Activated CD4-positive, CD25-positive, alpha-beta regulatory T cell treated with anti-CD3 and anti-CD28 coated beads, Interleukin-2, amount 50 U/mL, for 16 hours (primary cell): Measurements from ENCODE around the gene SAP25.
A peak's percentile ranks its signal among the peaks of the same experiment; 100 is the strongest.
"Not testable (repeated sequence)": the region's sequence is repeated elsewhere in the genome, so short reads cannot be mapped to it uniquely, and the experiment has no call there.

Experiments used
- DNase-seq: peaks from one replicate; pipeline ENCODE4 v3.0.0-alpha.2; 2020; ENCODE audit warnings: low read depth, low spot score

SAP25 gene

GRCh38 chr7:100575746-100576383, 2.2 kb upstream of the SAP25 start:
- DNase-seq, result no peak

DNA sequence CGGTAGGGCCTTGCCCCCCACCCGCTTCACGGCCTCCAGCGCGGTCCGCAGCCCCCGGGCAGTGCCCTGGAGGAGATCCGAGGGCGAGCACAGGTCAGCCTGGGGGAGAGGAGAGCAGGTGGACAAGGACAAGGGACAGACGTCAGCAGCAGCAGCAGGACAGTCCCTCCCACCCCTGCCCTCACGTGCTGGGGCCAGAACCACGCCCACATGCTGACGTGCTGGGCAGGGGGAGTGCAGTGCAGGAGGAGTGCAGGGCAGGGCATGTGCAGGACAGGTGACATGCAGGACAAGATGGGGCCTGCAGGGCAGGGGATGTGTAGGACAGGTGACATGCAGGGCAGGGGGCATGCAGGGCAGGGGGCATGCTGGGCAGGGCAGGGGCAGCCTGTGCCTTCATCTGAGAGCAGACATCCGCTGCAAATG, 1.5 kb upstream of the SAP25 start:
- no peak for DNase-seq

DNA sequence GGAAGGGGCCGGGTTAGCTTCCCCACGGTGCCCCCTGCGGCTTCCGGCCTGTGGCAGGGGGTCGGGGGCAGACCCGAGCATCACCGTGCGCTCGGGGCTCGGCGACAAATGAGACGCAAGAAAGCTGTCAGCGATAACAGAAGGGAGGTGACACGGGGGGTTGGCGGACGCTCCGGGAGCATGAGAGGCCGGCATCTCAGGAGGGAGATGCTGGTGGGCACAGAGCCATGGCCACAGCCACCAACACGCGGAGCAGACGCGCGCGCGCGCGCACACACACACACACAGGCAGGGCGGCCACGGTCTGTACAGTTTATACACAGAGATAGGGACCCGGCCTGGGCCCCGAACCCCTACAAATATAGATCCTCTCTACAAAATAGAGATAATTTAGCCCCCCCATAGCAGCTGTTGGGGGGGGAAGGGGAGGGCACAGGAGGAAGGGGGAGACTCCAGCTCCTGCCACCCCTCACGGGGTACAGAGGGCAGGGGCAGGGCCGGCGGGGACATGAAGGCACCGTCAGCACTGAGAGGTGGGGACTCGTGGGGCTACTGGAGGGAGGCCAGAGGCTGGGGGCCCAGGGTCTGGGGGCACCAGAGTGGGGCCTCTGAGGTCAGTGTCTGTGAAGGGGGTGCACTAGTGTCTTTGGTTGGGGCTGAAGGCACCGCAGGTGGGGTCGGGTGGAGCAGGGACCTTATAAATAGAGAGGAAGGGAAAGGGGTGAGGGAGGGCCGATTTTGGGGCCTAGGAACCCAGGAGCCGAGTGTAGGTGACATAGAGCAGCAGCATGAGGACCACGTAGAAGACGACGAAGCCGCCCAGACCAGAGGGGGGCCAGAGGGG, 884 bp upstream of the SAP25 start:
- no peak for DNase-seq

DNA sequence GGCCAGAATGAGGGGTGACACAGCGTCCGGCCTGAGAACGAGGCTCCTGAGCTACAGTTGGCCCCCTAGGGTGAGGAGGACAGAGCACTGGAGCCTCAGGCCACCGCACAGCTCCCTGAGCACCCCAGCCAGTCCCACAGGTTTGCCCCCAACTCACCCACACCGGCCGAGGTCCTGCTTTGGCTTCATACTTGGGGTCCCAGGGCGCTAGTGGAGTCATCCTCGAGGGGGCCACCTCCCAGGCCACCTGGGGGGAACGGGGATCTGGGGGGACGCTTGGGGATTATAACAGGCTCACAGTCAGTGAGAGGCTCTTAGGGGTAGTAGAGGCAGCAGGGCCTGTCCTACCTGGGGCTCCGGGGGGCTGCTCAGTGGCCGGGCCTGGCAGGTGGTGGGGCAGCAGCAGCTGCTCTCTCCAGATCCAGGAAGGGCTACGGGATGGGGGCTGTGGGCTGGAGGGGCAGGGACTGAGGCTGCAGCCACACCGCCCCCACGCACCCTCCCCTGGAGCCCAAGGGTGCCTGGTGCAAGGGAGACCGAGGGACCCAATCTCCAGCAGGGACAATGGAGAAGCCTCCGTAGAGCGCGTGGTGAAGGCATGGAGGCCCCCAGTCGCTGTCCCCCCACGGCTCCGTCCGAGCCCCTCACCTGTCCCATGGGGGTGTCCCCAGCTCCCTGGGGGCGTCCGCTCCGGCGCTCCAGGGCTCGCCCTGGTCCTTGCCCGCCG, 588 bp downstream of the SAP25 start:
- no peak for DNase-seq

DNA sequence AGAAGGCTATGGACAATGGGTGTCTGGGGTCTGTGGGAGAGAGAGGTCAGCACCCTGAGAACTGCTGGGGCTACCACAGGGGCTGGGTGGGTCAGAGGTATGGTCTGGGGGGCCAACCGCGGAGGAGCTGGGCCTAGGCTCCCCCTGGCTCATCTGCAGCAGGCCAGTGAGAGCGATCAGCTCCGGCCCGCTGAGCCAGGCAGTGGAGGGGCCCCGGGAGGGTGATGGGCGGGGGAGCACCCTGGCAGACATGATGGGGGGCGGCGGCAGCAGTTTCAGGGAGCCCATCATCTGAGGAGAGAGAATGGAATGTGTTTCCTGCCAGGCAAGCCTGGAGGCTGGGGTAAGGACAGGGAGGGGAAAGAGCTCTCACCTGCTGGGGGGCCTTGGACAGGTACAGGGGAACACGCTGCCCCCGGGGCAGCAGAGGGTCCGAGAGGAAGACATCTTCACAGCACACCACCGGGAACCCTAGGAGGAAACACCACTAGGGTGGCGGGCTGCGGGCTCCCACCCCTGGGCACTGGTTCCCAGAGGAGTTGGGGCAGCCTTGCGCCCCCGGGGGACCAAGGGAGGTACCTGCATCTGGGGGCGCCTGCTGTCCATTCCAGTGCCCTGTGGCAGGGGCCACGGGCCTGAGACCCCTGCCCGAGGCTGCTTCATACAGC, 1.3 kb downstream of the SAP25 start:
- no peak for DNase-seq

DNA sequence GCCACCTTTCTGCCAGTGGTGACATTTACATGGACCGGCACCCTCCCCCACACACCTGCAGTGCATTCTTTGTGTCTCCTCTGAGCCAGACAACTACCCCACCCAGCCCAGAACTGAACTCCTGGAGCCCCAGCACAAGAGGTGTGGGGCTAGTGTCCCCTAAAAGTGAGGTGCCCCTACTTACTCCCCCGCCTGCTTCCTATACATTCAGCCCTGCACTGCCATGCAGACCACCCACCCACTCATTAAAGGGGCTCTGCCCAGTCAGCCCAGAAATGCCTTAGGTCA, 1.9 kb downstream of the SAP25 start:
- no peak for DNase-seq

DNA sequence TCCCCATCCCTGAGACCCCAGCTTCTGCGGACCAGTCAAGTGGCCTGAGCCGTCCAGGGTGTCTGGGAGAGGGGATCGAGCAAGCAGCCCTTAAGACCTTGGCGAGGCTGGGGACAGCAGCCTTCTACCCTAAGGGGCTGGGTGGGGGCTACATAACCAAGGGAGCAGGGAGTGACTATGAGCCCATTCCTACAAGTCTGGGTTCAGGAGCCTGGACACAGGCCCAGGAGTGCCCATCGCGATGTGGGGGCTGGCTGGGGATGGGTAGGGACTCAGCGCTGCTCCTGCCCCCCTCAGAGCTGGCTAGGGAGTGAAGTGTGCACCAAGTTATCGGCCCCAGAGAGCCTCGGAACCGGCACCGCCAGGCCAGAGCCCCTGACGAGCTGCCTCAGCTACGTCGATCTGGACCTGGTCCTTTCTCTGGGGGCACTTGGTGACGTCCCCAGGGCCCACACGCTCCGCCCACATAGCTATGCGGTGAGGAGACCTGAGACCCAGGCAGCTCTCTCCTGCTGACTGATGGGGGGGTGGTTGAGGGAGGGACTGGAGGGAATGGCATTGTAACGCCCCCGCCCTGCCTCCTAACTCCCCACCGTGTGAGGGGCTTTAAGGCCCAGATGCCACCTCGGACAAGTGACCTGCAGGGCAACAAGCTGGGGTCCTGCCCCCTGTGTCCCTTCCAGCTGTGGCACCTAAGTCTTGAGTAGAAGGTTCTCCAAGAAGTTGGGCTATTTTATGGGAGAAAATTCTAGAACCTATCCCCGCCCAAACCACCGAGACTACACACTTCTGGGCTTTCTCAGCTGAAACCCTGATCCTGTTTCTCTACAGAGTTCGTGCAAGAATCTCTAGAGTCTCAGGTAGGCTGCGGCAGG, 2.5 kb downstream of the SAP25 start:
- DNase-seq, result no peak

- no peak for DNase-seq
Observed at GRCh38 chr7:100568896-100569844, 4.5 kb downstream of the SAP25 start.

- no peak for DNase-seq
Observed at GRCh38 chr7:100568176-100568895, 5.4 kb downstream of the SAP25 start.

GRCh38 chr7:100567751-100568175, 5.9 kb downstream of the SAP25 start:
- no peak for DNase-seq

GRCh38 chr7:100567031-100567730, 6.5 kb downstream of the SAP25 start:
- DNase-seq, result no peak

GRCh38 chr7:100566018-100566531, 7.6 kb downstream of the SAP25 start:
- DNase-seq, result no peak

GRCh38 chr7:100565133-100565571, 8.5 kb downstream of the SAP25 start:
- DNase-seq, result no peak

GRCh38 chr7:100564405-100564804, 9.3 kb downstream of the SAP25 start:
- DNase-seq, result not testable (repeated sequence)

GRCh38 chr7:100563809-100564400, 9.8 kb downstream of the SAP25 start:
- peak; percentile 69 for DNase-seq

GRCh38 chr7:100563100-100563564, 10.6 kb downstream of the SAP25 start:
- DNase-seq, result no peak

- no peak for DNase-seq
Observed at GRCh38 chr7:100562195-100563099, 11.3 kb downstream of the SAP25 start.
